ENCODE data around the gene SLC45A1. TPM values are rescaled to one million over a fixed set of nuclear protein-coding genes. Genes with fewer than 3 reads are reported as not detected.

SLC45A1 gene
- total and polyA plus RNA-seq, 2 donors: 1.6 to 9.1 TPM

DNA sequence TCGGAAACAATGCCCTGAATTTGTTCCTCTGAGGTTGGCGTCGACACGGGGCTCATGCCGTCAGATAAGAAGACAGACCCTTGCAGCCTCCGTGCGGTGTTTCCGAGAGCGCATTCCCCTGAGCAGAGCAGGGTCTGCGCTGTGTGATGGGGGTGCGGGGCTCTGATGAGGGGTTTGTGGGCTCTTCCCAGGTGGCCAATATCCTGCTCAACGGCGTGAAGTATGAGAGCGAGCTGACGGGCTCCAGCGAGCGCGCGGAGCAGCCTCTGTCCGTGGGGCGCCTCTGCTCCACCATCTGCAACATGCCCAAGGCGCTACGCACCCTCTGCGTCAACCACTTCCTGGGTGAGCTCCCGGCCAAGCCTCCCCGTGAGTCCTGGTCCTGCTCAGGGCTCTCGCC is 17.3 kb downstream of the SLC45A1 start:
- no peak overlapping the region for H3K27ac ChIP-seq (ENCODE audit: low read depth)
- H3K36me3 ChIP-seq (ENCODE audit: insufficient read depth): no peaks in the 10 kb centered on the region
- no peaks in the 10 kb centered on the region for H3K4me1 ChIP-seq (ENCODE audit: insufficient read depth)
- H3K4me3 ChIP-seq (ENCODE audit: low read depth, low read length): no peak overlapping the region
- no peak for DNase-seq (ENCODE audit: extremely low spot score)
- WGBS: 96% methylated on average over 27 of the region's 27 CpGs

DNA sequence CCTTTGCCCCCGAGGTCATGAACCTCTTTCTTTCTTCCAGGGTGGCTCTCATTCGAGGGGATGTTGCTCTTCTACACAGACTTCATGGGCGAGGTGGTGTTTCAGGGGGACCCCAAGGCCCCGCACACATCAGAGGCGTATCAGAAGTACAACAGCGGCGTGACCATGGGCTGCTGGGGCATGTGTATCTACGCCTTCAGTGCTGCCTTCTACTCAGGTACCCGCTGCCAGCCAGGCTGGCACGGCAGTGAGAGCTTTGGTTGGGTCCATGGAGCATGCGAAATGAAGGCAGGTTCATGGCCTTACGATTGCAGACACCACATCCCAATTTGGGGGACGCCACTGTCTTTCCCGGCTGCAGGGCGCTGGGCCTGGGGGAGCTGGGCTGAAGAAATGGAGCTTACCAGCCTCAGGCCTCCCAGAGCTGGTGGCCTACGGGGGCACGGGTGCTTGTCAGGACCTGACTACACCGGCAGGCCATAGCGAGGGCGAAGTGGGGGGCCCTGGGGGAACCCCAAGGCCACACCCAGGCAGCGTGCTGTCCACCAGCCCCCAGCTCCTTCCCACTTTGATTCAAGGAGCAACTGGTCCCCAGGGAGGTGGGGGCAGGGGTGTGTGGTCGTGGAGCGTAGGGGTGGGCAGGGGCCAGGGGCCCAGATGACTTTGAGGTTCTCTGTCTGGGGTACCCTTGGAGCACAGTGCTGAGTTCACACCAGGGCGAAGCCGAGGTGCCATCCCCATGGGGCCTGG is 20.0 kb downstream of the SLC45A1 start:
- no peak for DNase-seq (ENCODE audit: extremely low spot score)
- no peak overlapping the region for H3K4me3 ChIP-seq (ENCODE audit: low read depth, low read length)
- H3K27ac ChIP-seq (ENCODE audit: low read depth): no peak overlapping the region
- H3K4me1 ChIP-seq (ENCODE audit: insufficient read depth): no peaks in the 10 kb centered on the region
- 95% methylated on average over 25 of the region's 25 CpGs for WGBS
- no peaks in the 10 kb centered on the region for H3K36me3 ChIP-seq (ENCODE audit: insufficient read depth)

DNA sequence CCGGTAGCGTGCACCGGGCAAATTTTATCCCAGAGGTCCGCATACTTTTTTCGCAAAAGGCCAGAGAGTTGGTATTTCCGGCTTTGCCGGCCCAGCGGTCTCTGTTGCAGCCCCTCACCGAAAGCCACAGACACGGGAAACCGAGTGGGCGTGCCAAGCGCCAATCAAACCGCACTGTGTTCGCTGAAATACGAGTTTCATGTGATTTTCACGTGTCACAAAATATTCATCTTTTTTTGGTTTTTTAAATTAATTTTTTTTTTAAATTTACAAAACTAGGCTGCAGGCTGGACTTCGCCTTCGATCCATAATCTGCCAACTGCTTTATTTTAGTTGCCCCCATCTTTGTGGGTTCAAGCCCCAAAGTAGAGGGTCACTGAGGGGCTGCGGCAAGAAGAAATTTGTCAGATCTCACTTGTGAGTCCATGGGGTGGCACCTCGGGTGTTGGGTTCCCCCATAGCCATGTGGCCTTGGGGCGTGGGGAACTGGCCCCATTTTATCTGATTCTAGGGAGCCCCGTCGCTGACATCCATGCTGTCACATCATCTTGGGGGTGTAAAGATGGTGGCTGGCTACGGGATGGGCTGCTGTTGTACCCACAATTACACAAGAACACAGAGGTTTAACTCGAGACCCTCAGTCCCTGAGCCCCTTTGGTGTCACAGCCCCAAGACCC is 20.8 kb downstream of the SLC45A1 start:
- WGBS: 95% methylated on average over 26 of the region's 26 CpGs
- H3K4me1 ChIP-seq (ENCODE audit: insufficient read depth): no peaks in the 10 kb centered on the region
- no peaks in the 10 kb centered on the region for H3K36me3 ChIP-seq (ENCODE audit: insufficient read depth)
- no peak overlapping the region for H3K4me3 ChIP-seq (ENCODE audit: low read depth, low read length)
- no peak for DNase-seq (ENCODE audit: extremely low spot score)
- H3K27ac ChIP-seq (ENCODE audit: low read depth): no peak overlapping the region

DNA sequence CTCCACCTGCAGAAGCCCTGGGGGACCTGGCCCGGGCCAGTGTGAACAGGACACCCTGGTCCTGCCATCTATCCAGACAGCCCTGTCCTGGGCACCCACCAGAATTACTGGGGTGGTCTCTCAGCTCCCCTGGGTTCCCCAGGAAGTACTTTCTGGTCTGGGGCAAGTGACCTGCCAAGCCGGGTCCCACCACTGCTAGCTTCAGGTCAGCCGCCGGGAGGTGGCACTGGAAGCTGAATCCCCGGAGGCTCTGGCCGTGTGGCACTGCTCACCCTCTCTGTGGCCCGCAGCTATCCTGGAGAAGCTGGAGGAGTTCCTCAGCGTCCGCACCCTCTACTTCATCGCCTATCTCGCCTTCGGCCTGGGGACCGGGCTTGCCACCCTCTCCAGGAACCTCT is 21.3 kb downstream of the SLC45A1 start:
- Histone ChIP-seq H3K27ac (ENCODE audit: low read depth) (no peak overlapping the region), H3K4me1 (ENCODE audit: insufficient read depth) (no peaks in the 10 kb centered on the region), H3K4me3 (ENCODE audit: low read depth, low read length) (no peak overlapping the region), H3K36me3 (ENCODE audit: insufficient read depth) (no peaks in the 10 kb centered on the region)
- DNase-seq (ENCODE audit: extremely low spot score): no peak
- WGBS: 96% methylated on average over 13 of the region's 13 CpGs

DNA sequence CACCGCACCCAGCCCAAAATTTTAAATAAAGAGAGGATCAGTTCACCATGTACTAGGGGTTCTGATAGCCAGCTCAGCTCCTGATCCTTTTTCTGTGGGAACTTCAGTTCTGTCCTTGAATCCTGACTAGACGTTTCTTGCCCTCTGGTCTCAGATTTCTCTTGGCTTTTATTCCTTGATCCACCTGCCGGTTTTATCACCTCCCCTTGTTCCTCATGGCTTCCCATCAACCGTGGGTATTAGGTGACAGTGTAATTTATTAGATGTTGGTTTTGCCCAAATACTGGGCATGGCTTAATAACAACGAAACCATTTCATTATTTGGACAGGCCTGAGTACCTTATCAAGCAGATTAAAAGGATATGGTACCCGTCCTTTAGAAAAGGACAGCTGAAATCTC is 22.5 kb downstream of the SLC45A1 start:
- no peak for DNase-seq (ENCODE audit: extremely low spot score)
- H3K4me1 ChIP-seq (ENCODE audit: insufficient read depth): no peaks in the 10 kb centered on the region
- no peak overlapping the region for H3K27ac ChIP-seq (ENCODE audit: low read depth)
- H3K36me3 ChIP-seq (ENCODE audit: insufficient read depth): no peaks in the 10 kb centered on the region
- whole genome bisulfite sequencing: 84% methylated on average over 6 of the region's 6 CpGs
- no peak overlapping the region for H3K4me3 ChIP-seq (ENCODE audit: low read depth, low read length)

DNA sequence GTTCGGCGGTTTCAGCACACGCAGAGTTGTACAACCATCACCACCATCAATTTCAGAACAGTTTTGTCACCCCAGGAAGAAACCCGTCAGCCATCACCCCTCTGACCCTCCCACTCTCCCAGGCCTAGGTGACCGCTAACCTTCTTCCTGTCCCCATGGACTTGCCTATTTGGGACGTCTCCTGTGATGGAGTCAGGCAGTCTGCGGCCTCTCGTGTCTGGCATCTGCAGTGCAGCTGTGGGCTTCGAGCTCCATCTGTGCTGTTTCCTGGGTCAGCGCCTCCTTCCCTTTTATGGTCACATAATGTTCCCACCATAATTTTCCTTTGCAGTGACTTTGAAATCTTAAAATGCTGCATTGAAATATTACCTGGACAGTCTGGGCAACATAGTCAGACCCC is 24.4 kb downstream of the SLC45A1 start:
- H3K4me1 ChIP-seq (ENCODE audit: insufficient read depth): no peaks in the 10 kb centered on the region
- no peak for DNase-seq (ENCODE audit: extremely low spot score)
- H3K4me3 ChIP-seq (ENCODE audit: low read depth, low read length): no peak overlapping the region
- H3K27ac ChIP-seq (ENCODE audit: low read depth): no peak overlapping the region
- no peaks in the 10 kb centered on the region for H3K36me3 ChIP-seq (ENCODE audit: insufficient read depth)
- WGBS: 79% methylated on average over 10 of the region's 10 CpGs

DNA sequence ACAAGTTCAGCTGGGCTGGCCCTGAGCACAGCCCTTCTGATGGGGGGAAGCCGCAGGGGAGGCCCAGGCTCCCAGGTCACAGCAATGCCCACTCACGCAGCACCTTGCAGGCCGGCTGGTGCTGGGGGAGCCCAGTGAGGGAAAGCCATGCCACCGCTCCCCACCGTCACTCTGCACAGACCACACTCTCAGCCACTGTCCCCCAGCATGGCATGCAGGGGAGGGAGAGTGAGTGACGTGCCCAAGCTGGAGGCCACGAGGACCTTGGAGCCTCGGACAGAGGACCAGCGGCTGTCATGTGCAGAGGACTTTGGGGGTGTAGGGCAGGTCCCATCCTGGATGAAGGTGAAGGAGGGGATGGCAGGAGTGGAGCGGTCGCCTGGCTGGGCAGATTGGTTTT is 25.1 kb downstream of the SLC45A1 start:
- H3K4me1 ChIP-seq (ENCODE audit: insufficient read depth): no peaks in the 10 kb centered on the region
- no peaks in the 10 kb centered on the region for H3K36me3 ChIP-seq (ENCODE audit: insufficient read depth)
- H3K4me3 ChIP-seq (ENCODE audit: low read depth, low read length): no peak overlapping the region
- WGBS: 47% methylated on average over 11 of the region's 11 CpGs
- DNase-seq (ENCODE audit: extremely low spot score): no peak
- H3K27ac ChIP-seq (ENCODE audit: low read depth): peak overlapping the region; percentile 12

DNA sequence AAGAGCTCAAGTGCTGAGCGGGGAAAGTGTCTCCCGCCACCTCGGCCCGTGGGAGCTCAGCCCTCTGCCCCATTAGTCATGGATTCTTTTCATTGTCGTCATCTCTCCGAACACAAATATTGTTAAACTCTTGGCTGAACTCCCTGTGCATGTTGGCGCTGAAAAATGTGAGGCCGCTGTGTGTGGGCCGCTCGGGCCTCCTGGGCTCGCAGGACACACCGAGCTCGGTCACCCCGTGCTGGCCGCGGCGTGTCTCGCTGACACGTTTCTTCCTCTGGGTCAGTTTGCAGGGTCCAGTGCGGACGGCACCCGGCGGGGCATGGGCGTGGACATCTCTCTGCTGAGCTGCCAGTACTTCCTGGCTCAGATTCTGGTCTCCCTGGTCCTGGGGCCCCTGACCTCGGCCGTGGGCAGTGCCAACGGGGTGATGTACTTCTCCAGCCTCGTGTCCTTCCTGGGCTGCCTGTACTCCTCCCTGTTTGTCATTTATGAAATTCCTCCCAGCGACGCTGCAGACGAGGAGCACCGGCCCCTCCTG is 25.6 kb downstream of the SLC45A1 start:
- Histone ChIP-seq H3K4me3 (ENCODE audit: low read depth, low read length) (no peak overlapping the region), H3K4me1 (ENCODE audit: insufficient read depth) (no peaks in the 10 kb centered on the region), H3K36me3 (ENCODE audit: insufficient read depth) (no peaks in the 10 kb centered on the region), H3K27ac (ENCODE audit: low read depth) (peak overlapping the region; percentile 68)
- DNase-seq (ENCODE audit: extremely low spot score): peak; percentile 73
- 14% methylated on average over 32 of the region's 32 CpGs for WGBS

DNA sequence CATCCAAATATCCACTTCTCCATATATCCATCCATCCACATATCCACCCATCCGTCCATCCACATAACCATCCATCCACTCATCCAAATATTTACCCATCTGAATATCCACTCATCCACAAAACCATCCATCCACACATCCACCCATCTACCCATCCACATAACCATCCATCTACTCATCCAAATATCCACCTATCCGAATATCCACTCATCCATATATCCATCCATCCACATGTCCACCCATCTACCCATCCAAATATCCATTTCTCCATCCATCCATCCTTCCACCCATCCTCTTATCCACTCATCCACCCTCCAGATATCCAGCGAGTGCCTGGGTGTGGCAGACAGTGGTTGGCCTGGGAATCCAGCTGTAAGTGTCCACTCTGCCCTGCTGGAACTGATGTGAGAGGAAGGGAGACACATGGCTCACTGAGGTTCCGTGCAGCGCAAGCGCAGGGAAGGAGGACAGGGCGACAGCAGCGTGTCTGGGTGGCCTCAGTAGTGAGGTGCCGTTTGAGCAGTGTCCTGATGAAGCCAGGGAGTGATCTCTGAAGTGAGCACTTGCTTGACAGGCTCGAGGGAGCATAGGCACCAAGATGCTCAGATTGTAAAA is 27.1 kb downstream of the SLC45A1 start:
- H3K4me3 ChIP-seq (ENCODE audit: low read depth, low read length): no peak overlapping the region
- no peak for DNase-seq (ENCODE audit: extremely low spot score)
- H3K36me3 ChIP-seq (ENCODE audit: insufficient read depth): no peaks in the 10 kb centered on the region
- WGBS: 97% methylated on average over 10 of the region's 10 CpGs
- no peaks in the 10 kb centered on the region for H3K4me1 ChIP-seq (ENCODE audit: insufficient read depth)
- H3K27ac ChIP-seq (ENCODE audit: low read depth): no peak overlapping the region

DNA sequence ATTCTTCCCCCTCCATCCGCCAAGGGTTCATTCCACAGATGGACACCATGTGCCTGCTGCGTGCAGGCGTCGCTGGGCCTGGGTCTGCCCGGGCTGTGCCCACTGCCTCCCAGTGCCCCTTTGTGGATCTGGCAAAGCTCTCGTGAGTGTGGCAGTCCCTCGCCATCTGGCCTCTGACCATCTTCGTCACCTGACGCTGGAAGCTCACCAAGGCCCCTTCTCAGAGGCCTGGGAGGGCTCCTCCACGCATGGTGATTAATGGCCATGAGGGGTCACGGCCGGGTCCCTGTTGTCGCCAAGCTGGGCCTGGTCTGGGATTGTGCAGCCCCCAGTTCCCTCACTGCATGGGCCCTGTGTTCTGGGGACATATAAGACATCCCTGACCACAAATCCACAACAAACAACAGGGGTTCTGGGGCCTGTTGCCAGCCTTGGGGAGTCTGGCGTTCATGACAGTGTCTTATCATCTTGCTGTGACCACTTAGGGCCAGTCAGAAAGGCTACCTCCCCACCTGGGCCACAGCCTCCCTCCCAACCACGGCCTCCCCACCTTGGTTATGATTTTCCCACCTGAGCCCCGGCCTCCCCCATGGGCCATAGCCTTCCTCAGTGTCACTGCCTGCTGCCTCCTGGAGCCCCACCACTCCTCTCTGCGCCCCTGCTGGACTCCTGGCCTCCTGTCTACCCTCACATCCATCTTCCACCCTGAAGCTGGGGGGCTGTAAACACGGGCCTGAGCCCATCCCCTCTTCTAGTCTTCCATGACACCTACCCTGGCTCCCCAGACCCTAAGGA is 27.9 kb downstream of the SLC45A1 start:
- H3K27ac ChIP-seq (ENCODE audit: low read depth): no peak overlapping the region
- DNase-seq (ENCODE audit: extremely low spot score): no peak
- 92% methylated on average over 18 of the region's 18 CpGs for WGBS

DNA sequence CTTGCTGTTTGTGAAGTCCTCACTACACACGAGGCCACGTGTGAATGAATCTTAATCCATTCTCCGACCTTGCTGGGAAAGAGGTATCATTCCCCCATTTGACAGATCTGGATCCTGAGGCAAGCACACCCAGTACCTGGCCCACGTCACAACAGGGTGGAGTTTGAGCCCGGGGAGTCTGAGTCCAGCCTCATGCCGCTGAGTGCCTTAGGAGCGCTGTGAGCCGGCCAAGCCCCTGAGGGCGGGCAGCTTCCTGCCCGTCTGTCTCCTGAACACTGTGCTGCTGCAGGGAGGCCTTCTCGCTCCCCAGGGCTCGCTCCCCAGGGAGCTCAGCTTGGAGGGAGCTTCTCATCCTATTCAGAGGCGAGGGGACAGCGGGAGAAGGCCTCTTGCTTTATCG is 29.7 kb downstream of the SLC45A1 start:
- H3K27ac ChIP-seq (ENCODE audit: low read depth): no peak overlapping the region
- no peak for DNase-seq (ENCODE audit: extremely low spot score)
- no peak overlapping the region for H3K4me3 ChIP-seq (ENCODE audit: low read depth, low read length)
- no peaks in the 10 kb centered on the region for H3K4me1 ChIP-seq (ENCODE audit: insufficient read depth)
- no peaks in the 10 kb centered on the region for H3K36me3 ChIP-seq (ENCODE audit: insufficient read depth)
- WGBS: 88% methylated on average over 15 of the region's 15 CpGs

More for the DNA sequence above, 27.9 kb downstream of the SLC45A1 start:
- H3K36me3 ChIP-seq (ENCODE audit: insufficient read depth): no peaks in the 10 kb centered on the region
- H3K4me3 ChIP-seq (ENCODE audit: low read depth, low read length): no peak overlapping the region
- H3K4me1 ChIP-seq (ENCODE audit: insufficient read depth): no peaks in the 10 kb centered on the region

DNA sequence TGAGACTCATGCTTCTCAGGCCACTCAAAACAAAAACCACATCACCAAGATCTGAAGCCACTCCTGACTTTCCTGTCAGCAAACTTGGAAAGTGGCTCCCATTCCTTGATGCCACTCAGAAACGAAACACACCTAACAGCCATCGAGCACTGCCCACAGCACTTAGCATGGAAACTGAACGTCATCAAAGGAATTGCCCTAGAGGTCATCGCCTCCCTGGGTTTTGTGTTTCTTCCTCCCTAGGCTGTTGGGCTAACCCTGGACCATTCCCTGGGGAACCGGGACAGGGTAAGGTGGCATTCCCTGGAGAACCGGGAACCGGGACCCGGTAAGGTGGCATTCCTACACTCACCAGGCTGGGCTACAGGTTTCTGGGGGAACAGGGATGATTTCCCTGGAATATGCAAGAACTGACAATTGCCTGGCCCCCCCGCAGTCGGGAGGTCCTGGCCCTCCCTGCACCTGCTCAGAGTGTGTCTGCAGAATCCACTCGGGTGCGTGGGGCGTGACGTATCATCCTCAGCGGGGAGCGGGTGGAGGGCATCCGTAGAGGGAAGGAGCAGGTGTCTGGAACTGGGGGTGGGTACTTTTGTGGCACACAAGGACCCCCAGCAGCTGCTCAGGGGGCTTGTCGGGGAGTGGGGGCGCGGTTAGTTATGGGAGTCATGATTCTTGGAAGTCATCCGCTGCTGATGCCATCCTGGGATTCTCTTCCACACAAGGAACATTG is 30.3 kb downstream of the SLC45A1 start:
- no peak overlapping the region for H3K4me3 ChIP-seq (ENCODE audit: low read depth, low read length)
- 88% methylated on average over 21 of the region's 21 CpGs for WGBS
- no peaks in the 10 kb centered on the region for H3K36me3 ChIP-seq (ENCODE audit: insufficient read depth)
- DNase-seq (ENCODE audit: extremely low spot score): no peak
- H3K27ac ChIP-seq (ENCODE audit: low read depth): no peak overlapping the region
- no peaks in the 10 kb centered on the region for H3K4me1 ChIP-seq (ENCODE audit: insufficient read depth)

Measured in urinary bladder (tissue), 4 donors.